Measurements from ENCODE around the gene MYCN.

Gene MYCN

DNA sequence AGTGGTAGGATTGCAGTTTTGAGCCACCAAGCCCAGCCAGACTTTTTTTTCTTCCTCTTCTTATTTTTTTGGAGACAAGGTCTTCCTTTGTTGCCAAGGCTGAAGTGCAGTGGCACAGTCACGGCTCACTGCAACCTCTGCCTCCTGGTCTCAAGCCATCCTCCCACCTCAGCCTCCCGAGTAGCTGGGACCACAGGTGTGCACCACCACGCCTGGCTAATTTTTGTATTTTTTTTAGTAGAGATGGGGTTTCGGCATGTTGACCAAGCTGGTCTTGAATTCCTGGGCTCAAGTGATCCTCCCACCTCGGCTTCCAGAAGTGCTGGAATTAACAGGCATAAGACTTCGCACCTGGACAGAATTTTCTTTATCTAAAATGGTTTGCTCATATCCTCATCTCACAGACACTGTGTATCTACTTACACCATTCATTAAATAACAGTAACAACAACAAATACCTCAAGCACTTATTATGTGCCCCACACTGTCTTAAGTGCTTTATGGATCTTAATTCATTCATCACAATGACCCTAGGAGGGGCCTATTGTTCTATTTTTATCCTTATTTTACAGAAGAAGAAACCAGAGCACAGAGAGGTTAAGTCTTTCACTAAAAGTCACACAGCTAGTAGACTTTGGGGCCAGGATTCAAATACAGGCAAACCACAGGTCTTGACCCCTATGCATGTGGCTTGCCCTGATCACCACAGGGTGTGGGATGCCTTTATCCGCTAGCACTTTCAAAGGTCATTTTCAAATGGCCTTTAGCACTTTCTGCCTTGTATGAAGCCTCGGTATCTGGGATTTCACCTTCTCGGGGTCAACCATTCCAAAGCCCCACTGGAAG is 39.6 kb downstream of the MYCN start:
- Histone ChIP-seq H3K9me3 (no peaks in the 10 kb centered on the region), H3K27me3 (peaks cover 16% of the 10 kb centered on the region)
- no peak for TF ChIP-seq CTCF (IDR thresholded peaks at IDR 0.05)

DNA sequence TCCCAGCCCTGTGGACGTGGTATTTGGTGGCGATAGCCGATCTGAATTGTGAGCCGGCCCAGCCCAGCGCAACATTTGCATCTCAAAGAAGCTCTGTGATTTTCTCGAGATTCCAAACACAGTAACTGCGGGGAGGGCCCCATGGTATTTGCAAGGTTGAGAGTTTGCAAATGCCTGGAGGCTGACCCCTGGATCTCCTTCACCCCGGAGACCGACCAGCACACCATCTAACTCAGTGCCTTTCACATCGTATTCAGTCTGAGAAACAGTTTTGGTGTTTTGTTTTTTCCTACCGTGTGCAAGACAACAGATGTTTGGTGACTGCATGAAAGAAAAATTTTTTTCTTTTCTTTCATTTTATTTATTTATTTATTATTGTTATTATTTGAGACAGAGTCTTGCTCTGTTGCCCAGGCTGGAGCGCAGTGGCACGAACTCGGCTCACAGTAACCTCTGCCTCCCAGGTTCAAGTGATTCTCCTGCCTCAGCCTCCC is 40.3 kb downstream of the MYCN start:
- Histone ChIP-seq H3K9me3 (no peaks in the 10 kb centered on the region), H3K4me3 (ENCODE audit: low read depth in 1 of 2, low read length in 1 of 2) (no peak overlapping the region), H3K27me3 (peaks cover 16% of the 10 kb centered on the region), H3K4me1 (ENCODE audit: control insufficient read depth in 1 of 2, insufficient read depth in 1 of 2, low read depth in 1 of 2, low read length in 1 of 2) (no peaks in the 10 kb centered on the region), H3K36me3 (no peaks in the 10 kb centered on the region), H3K27ac (no peak overlapping the region)
- no peak for TF ChIP-seq CTCF (IDR thresholded peaks at IDR 0.05)

More for the DNA sequence above, 39.6 kb downstream of the MYCN start:
- Histone ChIP-seq H3K4me1 (ENCODE audit: control insufficient read depth in 1 of 2, insufficient read depth in 1 of 2, low read depth in 1 of 2, low read length in 1 of 2) (no peaks in the 10 kb centered on the region), H3K36me3 (no peaks in the 10 kb centered on the region), H3K4me3 (ENCODE audit: low read depth in 1 of 2, low read length in 1 of 2) (no peak overlapping the region), H3K27ac (no peak overlapping the region)

GRCh38 chr2:15981646-15982045 is 41.3 kb downstream of the MYCN start:
- Histone ChIP-seq H3K4me1 (ENCODE audit: control insufficient read depth in 1 of 2, insufficient read depth in 1 of 2, low read depth in 1 of 2, low read length in 1 of 2) (no peaks in the 10 kb centered on the region), H3K4me3 (ENCODE audit: low read depth in 1 of 2, low read length in 1 of 2) (no peak overlapping the region), H3K36me3 (no peaks in the 10 kb centered on the region), H3K9me3 (no peaks in the 10 kb centered on the region), H3K27ac (no peak overlapping the region), H3K27me3 (peaks cover 16% of the 10 kb centered on the region)
- TF ChIP-seq CTCF (IDR thresholded peaks at IDR 0.05) = no peak

DNA sequence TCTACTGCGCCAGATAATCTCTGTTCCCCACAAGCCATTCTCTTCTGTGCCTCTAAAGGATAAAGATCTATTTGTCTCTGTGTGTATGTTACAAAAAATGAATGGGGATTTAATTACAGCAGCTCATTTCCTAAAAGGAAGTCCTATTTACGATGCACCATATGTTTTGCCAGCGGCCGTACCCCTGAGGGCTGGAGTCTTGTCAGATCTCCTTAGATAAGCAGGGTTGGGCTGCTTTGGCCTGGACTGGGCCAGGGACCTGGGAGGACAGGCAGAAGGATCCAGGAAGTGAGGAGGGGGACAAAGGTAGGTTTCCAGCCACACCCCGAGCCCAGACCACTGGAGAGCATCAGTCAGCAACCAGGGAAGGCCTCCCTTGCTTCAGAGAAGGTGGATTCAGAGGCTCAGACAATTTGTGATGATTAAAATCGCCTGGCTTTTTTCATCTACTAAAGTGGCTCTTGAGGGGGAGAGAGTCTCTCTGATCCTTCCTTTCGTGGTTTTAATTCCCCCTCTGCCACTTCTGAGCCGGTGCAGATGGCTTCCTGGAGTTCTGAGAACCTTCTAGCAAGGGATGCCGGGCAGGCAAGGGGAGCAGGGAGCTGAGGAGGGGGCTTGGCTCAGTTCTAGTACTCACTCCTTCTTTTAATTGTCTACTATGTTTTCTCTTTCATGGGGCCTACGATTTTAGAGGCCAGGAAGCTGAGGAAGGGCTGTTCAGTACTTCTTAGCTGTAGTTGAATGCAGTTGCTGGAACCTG is 42.1 kb downstream of the MYCN start:
- no peak for TF ChIP-seq CTCF (IDR thresholded peaks at IDR 0.05)

GRCh38 chr2:15983496-15983895 is 43.1 kb downstream of the MYCN start:
- no peaks in the 10 kb centered on the region for H3K9me3 ChIP-seq
- H3K27me3 ChIP-seq = peaks cover 16% of the 10 kb centered on the region
- no peak overlapping the region for H3K4me3 ChIP-seq (ENCODE audit: low read depth in 1 of 2, low read length in 1 of 2)
- no peaks in the 10 kb centered on the region for H3K4me1 ChIP-seq (ENCODE audit: control insufficient read depth in 1 of 2, insufficient read depth in 1 of 2, low read depth in 1 of 2, low read length in 1 of 2)
- H3K36me3 ChIP-seq = no peaks in the 10 kb centered on the region
- TF ChIP-seq CTCF (IDR thresholded peaks at IDR 0.05) = no peak
- H3K27ac ChIP-seq = no peak overlapping the region

More for the DNA sequence above, 42.1 kb downstream of the MYCN start:
- H3K9me3 ChIP-seq = no peaks in the 10 kb centered on the region
- H3K36me3 ChIP-seq = no peaks in the 10 kb centered on the region
- peaks cover 16% of the 10 kb centered on the region for H3K27me3 ChIP-seq
- no peak overlapping the region for H3K4me3 ChIP-seq (ENCODE audit: low read depth in 1 of 2, low read length in 1 of 2)
- no peaks in the 10 kb centered on the region for H3K4me1 ChIP-seq (ENCODE audit: control insufficient read depth in 1 of 2, insufficient read depth in 1 of 2, low read depth in 1 of 2, low read length in 1 of 2)
- no peak overlapping the region for H3K27ac ChIP-seq
